EH (cell line): ENCODE measurements around the gene SOX6.
A peak's percentile ranks its signal among the peaks of the same experiment; 100 is the strongest.

Experiments
- DNase-seq: peaks from one replicate; pipeline ENCODE4 v3.0.0-alpha.2; 2015; ENCODE audit warnings: low read depth

The SOX6 gene

GRCh38 chr11:16271258-16271657 lies 85.1 kb downstream of the SOX6 start:
- no peak for DNase-seq

- no peak for DNase-seq
These were observed 90.3 kb downstream of the SOX6 start for GRCh38 chr11:16266021-16266420.

GRCh38 chr11:16265022-16265421 lies 91.3 kb downstream of the SOX6 start:
- no peak for DNase-seq

- DNase-seq: no peak
These were observed 93.7 kb downstream of the SOX6 start for GRCh38 chr11:16262645-16262955.

GRCh38 chr11:16261836-16262644 lies 94.3 kb downstream of the SOX6 start:
- no peak for DNase-seq

- DNase-seq: peak; percentile 42
These were observed 104.0 kb downstream of the SOX6 start for GRCh38 chr11:16252373-16252772.

- DNase-seq: no peak
These were observed 108.1 kb downstream of the SOX6 start for GRCh38 chr11:16248248-16248647.

- no peak for DNase-seq
These were observed 113.5 kb downstream of the SOX6 start for GRCh38 chr11:16242806-16243205.

GRCh38 chr11:16240687-16241086 lies 115.7 kb downstream of the SOX6 start:
- no peak for DNase-seq

- peak; percentile 58 for DNase-seq
These were observed 116.9 kb downstream of the SOX6 start for GRCh38 chr11:16239141-16240105.

GRCh38 chr11:16226245-16226644 lies 130.1 kb downstream of the SOX6 start:
- DNase-seq: peak; percentile 40

GRCh38 chr11:16225623-16226022 lies 130.7 kb downstream of the SOX6 start:
- no peak for DNase-seq

GRCh38 chr11:16223558-16223957 lies 132.8 kb downstream of the SOX6 start:
- no peak for DNase-seq

GRCh38 chr11:16217631-16218030 lies 138.7 kb downstream of the SOX6 start:
- DNase-seq: no peak

GRCh38 chr11:16216831-16217230 lies 139.5 kb downstream of the SOX6 start:
- no peak for DNase-seq

GRCh38 chr11:16215352-16215751 lies 141.0 kb downstream of the SOX6 start:
- DNase-seq: peak; percentile 12

- DNase-seq: no peak
These were observed 144.9 kb downstream of the SOX6 start for GRCh38 chr11:16211407-16211806.

- DNase-seq: no peak
These were observed 152.1 kb downstream of the SOX6 start for GRCh38 chr11:16204261-16204660.

- DNase-seq: peak; percentile 91
These were observed 160.7 kb downstream of the SOX6 start for GRCh38 chr11:16195651-16196050.

- peak; percentile 42 for DNase-seq
These were observed 161.8 kb downstream of the SOX6 start for GRCh38 chr11:16194566-16194965.

GRCh38 chr11:16193897-16194381 lies 162.4 kb downstream of the SOX6 start:
- no peak for DNase-seq

- DNase-seq: no peak
These were observed 164.5 kb downstream of the SOX6 start for GRCh38 chr11:16191868-16192240.
